A549 (cell line): Measurements from ENCODE around the gene MAGI2.

Experiments
- CEBPB ChIP-seq, 2 experiments: fragments of >200 bp in 1 of 2; sonication (Bioruptor Twin) in 1 of 2; formaldehyde crosslinking in 1 of 2; IDR thresholded peaks; 2 replicates each; pipeline ENCODE4 v1.6.1; 2012 to 2016
- CHD4 ChIP-seq: fragments of 200-600 bp; sonication (generic); IDR thresholded peaks from 2 replicates; pipeline ENCODE4 v1.6.1; 2016; ENCODE audit warnings: antibody characterized with exemption, mild to moderate bottlenecking, borderline replicate concordance
- MAZ ChIP-seq: fragments of 150-350 bp; IDR thresholded peaks from 2 replicates; pipeline ENCODE4 v1.6.1; 2014; ENCODE audit warnings: antibody characterized with exemption, low read depth, low read length, borderline replicate concordance
- REST ChIP-seq: fragments of 200-600 bp; sonication (generic); IDR thresholded peaks from 2 replicates; pipeline ENCODE4 v1.6.1; 2016; ENCODE audit warnings: antibody characterized with exemption, mild to moderate bottlenecking, moderate library complexity
- ZFP36 ChIP-seq: fragments of 450-650 bp; IDR thresholded peaks from 2 replicates; pipeline ENCODE4 v1.6.1; 2014; ENCODE audit warnings: borderline replicate concordance; ENCODE audit not compliant: partially characterized antibody
- TF ChIP-seq, protein P1 (sequence below): fragments of >200 bp; sonication (Bioruptor Twin); formaldehyde crosslinking; IDR thresholded peaks from 3 replicates; pipeline ENCODE4 v1.5.1; 2016

GRCh38 chr7:78052112-78052511 lies 1401.4 kb downstream of the MAGI2 start:
- TF ChIP-seq MAZ (no peak), ZFP36 (no peak), REST (no peak), CEBPB (IDR thresholded peaks at IDR 0.05) (no peak), CHD4 (no peak)
- TF ChIP-seq, protein P1, sequence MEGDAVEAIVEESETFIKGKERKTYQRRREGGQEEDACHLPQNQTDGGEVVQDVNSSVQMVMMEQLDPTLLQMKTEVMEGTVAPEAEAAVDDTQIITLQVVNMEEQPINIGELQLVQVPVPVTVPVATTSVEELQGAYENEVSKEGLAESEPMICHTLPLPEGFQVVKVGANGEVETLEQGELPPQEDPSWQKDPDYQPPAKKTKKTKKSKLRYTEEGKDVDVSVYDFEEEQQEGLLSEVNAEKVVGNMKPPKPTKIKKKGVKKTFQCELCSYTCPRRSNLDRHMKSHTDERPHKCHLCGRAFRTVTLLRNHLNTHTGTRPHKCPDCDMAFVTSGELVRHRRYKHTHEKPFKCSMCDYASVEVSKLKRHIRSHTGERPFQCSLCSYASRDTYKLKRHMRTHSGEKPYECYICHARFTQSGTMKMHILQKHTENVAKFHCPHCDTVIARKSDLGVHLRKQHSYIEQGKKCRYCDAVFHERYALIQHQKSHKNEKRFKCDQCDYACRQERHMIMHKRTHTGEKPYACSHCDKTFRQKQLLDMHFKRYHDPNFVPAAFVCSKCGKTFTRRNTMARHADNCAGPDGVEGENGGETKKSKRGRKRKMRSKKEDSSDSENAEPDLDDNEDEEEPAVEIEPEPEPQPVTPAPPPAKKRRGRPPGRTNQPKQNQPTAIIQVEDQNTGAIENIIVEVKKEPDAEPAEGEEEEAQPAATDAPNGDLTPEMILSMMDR = no peak
